ENCODE data around the gene CACNB2. TPM values are rescaled to one million over a fixed set of nuclear protein-coding genes. Genes with fewer than 3 reads are reported as not detected.
"Not testable (repeated sequence)": the region's sequence is repeated elsewhere in the genome, so short reads cannot be mapped to it uniquely, and the experiment has no call there.

CACNB2 gene
- total RNA-seq, 4 donors from 2014 or later: 0.81 to 13.9 (median 4.5) TPM

- Histone ChIP-seq H3K27me3 (no peaks in the 10 kb centered on the region), H3K4me1 (no peaks in the 10 kb centered on the region), H3K36me3 (no peaks in the 10 kb centered on the region), H3K4me3 (replicated peaks in 1 of 3) (no peak overlapping the region), H3K27ac (no peak overlapping the region), H3K9me3 (no peaks in the 10 kb centered on the region)
- TF ChIP-seq POLR2A (IDR thresholded peaks at IDR 0.05) (no peak), CTCF (IDR thresholded peaks at IDR 0.05) (no peak)
- WGBS, 2 donors: 86 to 92% methylated on average over 7 of the region's 7 CpGs
- intact Hi-C loops (cut with DNase I): no loop called here
- DNase-seq: no peak
Observed at GRCh38 chr10:18162021-18162627, 21.9 kb downstream of the CACNB2 start.

DNA sequence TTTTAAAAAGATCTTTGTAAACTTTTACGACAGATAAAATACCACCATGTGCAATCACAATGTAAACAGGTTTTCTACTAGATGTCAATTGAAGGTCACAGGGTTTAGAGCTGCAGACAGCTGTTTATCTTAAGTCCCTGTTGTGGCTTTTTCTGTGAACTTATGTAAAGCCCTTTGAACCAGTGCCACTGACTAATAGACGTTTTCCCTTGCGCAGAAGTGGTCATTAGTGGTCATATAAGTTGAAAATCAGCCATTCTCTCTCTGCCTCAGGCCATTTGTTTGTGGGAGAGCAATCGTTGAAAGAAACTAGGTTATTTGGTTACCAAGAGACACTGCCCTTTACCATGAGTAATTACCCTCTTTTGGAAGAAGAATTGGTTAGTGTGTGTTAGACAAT, 23.9 kb downstream of the CACNB2 start:
- no peaks in the 10 kb centered on the region for H3K9me3 ChIP-seq
- no peak for DNase-seq
- no peak overlapping the region for H3K27ac ChIP-seq
- H3K36me3 ChIP-seq: no peaks in the 10 kb centered on the region
- H3K27me3 ChIP-seq: no peaks in the 10 kb centered on the region
- 59 to 69% methylated on average over 4 of the region's 4 CpGs for WGBS, 2 donors
- intact Hi-C loops (cut with DNase I): no loop called here
- no peak for TF ChIP-seq CTCF (IDR thresholded peaks at IDR 0.05)
- TF ChIP-seq POLR2A (IDR thresholded peaks at IDR 0.05): no peak
- H3K4me3 ChIP-seq (replicated peaks in 1 of 3): no peak overlapping the region
- H3K4me1 ChIP-seq: no peaks in the 10 kb centered on the region

DNA sequence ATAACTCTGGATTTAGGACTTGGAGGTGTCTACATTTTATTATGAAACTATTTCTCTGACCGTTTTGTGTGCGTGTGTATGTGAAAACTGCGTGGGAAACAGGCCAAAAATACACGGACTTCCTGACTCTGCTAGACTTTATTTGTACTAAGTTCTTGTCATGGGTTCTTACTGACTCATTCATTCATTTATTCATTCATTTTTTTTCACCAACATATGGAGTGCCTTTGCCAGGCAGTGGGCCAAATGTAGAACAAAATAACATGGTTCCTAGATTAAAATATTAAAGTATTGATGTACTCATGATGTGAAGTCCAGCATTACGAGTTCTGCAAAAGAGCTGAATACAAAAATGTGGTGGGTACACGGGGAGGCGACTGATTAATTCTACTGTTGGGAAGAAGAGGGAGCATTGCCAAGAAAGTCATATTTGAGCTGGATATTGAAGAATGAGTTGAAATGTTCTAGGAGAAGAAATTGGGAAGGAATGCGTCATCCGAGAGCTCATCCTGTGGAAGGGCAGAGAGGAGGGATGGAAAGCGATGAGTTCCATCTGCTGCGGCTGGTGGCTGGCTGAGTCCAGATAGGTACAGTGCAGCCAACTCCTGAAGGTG, 24.6 kb downstream of the CACNB2 start:
- intact Hi-C loops (cut with DNase I): no loop called here
- Histone ChIP-seq H3K36me3 (no peaks in the 10 kb centered on the region), H3K4me3 (replicated peaks in 1 of 3) (no peak overlapping the region), H3K27ac (no peak overlapping the region), H3K4me1 (no peaks in the 10 kb centered on the region), H3K27me3 (no peaks in the 10 kb centered on the region), H3K9me3 (no peaks in the 10 kb centered on the region)
- DNase-seq: no peak
- WGBS, 2 donors: 74 to 83% methylated on average over 11 of the region's 11 CpGs
- TF ChIP-seq CTCF (IDR thresholded peaks at IDR 0.05) (no peak), POLR2A (IDR thresholded peaks at IDR 0.05) (no peak)

- Histone ChIP-seq H3K9me3 (no peaks in the 10 kb centered on the region), H3K4me1 (no peaks in the 10 kb centered on the region), H3K4me3 (replicated peaks in 1 of 3) (no peak overlapping the region), H3K27me3 (no peaks in the 10 kb centered on the region), H3K36me3 (no peaks in the 10 kb centered on the region), H3K27ac (no peak overlapping the region)
- intact Hi-C loops (cut with DNase I): no loop called here
- no peak for TF ChIP-seq CTCF (IDR thresholded peaks at IDR 0.05)
- TF ChIP-seq POLR2A (IDR thresholded peaks at IDR 0.05): no peak
- no peak for DNase-seq
- 70 to 73% methylated on average over 3 of the region's 3 CpGs for WGBS, 2 donors
Observed at GRCh38 chr10:18178854-18179483, 38.7 kb downstream of the CACNB2 start.

GRCh38 chr10:18179891-18180290, 39.7 kb downstream of the CACNB2 start:
- H3K36me3 ChIP-seq: no peaks in the 10 kb centered on the region
- TF ChIP-seq CTCF (IDR thresholded peaks at IDR 0.05) (no peak), POLR2A (IDR thresholded peaks at IDR 0.05) (no peak)
- WGBS, 2 donors: 40 to 58% methylated on average over 6 of the region's 6 CpGs
- no peak overlapping the region for H3K4me3 ChIP-seq (replicated peaks in 1 of 3)
- H3K4me1 ChIP-seq: no peaks in the 10 kb centered on the region
- H3K27ac ChIP-seq: no peak overlapping the region
- no peak for DNase-seq
- no peaks in the 10 kb centered on the region for H3K27me3 ChIP-seq
- intact Hi-C loops (cut with DNase I): no loop called here
- H3K9me3 ChIP-seq: no peaks in the 10 kb centered on the region

GRCh38 chr10:18181382-18181781, 41.2 kb downstream of the CACNB2 start:
- H3K9me3 ChIP-seq; H3K27me3 ChIP-seq; H3K4me3 ChIP-seq (replicated peaks in 1 of 3); H3K36me3 ChIP-seq; intact Hi-C loops (cut with DNase I); DNase-seq; H3K27ac ChIP-seq; H3K4me1 ChIP-seq: not testable (repeated sequence)
- WGBS, 2 donors: 98% methylated on average over 5 of the region's 5 CpGs
